ENCODE results near the gene AKT1S1. TPM values are rescaled to one million over a fixed set of nuclear protein-coding genes. Genes with fewer than 3 reads are reported as not detected.

Gene AKT1S1
- total RNA-seq, 1 donor from 2014 or later, result 3.1 TPM

GRCh38 chr19:49876422-49877019 is 634 bp downstream of the AKT1S1 start:
- H3K27ac ChIP-seq (ENCODE audit: low read depth, low read length), result peak overlapping the region; percentile 99
- no peaks in the 10 kb centered on the region for H3K9me3 ChIP-seq (ENCODE audit: control insufficient read depth in 3 of 3, low read length in 3 of 3)
- H3K27me3 ChIP-seq (ENCODE audit: control insufficient read depth in 3 of 3, insufficient read depth in 3 of 3, low read length in 3 of 3), result no peaks in the 10 kb centered on the region
- H3K9ac ChIP-seq (ENCODE audit: low read depth in 1 of 3, low read length in 3 of 3), result peak overlapping the region; percentile 99 to 100 (median 100)
- peaks cover 35 to 52% (median 49%) of the 10 kb centered on the region in 3 donors for H3K4me1 ChIP-seq (ENCODE audit: control insufficient read depth in 3 of 3, insufficient read depth in 3 of 3, low read length in 3 of 3)
- H3K36me3 ChIP-seq (ENCODE audit: control insufficient read depth in 3 of 3, insufficient read depth in 3 of 3, low read length in 3 of 3), result peaks cover 32 to 42% (median 41%) of the 10 kb centered on the region in 3 donors
- peak overlapping the region; percentile 97 to 99 (median 99) for H3K4me3 ChIP-seq (ENCODE audit: low read length in 3 of 3)

- peak overlapping the region; percentile 97 to 99 (median 99) for H3K4me3 ChIP-seq (ENCODE audit: low read length in 3 of 3)
- peaks cover 32 to 41% (median 40%) of the 10 kb centered on the region in 3 donors for H3K36me3 ChIP-seq (ENCODE audit: control insufficient read depth in 3 of 3, insufficient read depth in 3 of 3, low read length in 3 of 3)
- H3K27me3 ChIP-seq (ENCODE audit: control insufficient read depth in 3 of 3, insufficient read depth in 3 of 3, low read length in 3 of 3), result no peaks in the 10 kb centered on the region
- peaks cover 36 to 55% (median 53%) of the 10 kb centered on the region in 3 donors for H3K4me1 ChIP-seq (ENCODE audit: control insufficient read depth in 3 of 3, insufficient read depth in 3 of 3, low read length in 3 of 3)
- H3K27ac ChIP-seq (ENCODE audit: low read depth, low read length), result peak overlapping the region; percentile 99
- H3K9ac ChIP-seq (ENCODE audit: low read depth in 1 of 3, low read length in 3 of 3), result peak overlapping the region; percentile 99 to 100 (median 100)
- H3K9me3 ChIP-seq (ENCODE audit: control insufficient read depth in 3 of 3, low read length in 3 of 3), result no peaks in the 10 kb centered on the region
These were observed 1.2 kb downstream of the AKT1S1 start for GRCh38 chr19:49875857-49876421.

GRCh38 chr19:49875177-49875576 is 2.0 kb downstream of the AKT1S1 start:
- Histone ChIP-seq H3K9ac (ENCODE audit: low read depth in 1 of 3, low read length in 3 of 3) (peak overlapping the region; percentile 99 to 100 (median 100)), H3K4me1 (ENCODE audit: control insufficient read depth in 3 of 3, insufficient read depth in 3 of 3, low read length in 3 of 3) (peaks cover 44 to 62% (median 55%) of the 10 kb centered on the region in 3 donors), H3K4me3 (ENCODE audit: low read length in 3 of 3) (peak overlapping the region; percentile 97 to 99 (median 99)), H3K27me3 (ENCODE audit: control insufficient read depth in 3 of 3, insufficient read depth in 3 of 3, low read length in 3 of 3) (no peaks in the 10 kb centered on the region), H3K36me3 (ENCODE audit: control insufficient read depth in 3 of 3, insufficient read depth in 3 of 3, low read length in 3 of 3) (peaks cover 29 to 38% (median 37%) of the 10 kb centered on the region in 3 donors), H3K27ac (ENCODE audit: low read depth, low read length) (peak overlapping the region; percentile 99), H3K9me3 (ENCODE audit: control insufficient read depth in 3 of 3, low read length in 3 of 3) (no peaks in the 10 kb centered on the region)

- H3K4me1 ChIP-seq (ENCODE audit: control insufficient read depth in 3 of 3, insufficient read depth in 3 of 3, low read length in 3 of 3), result peaks cover 47 to 66% (median 60%) of the 10 kb centered on the region in 3 donors
- H3K4me3 ChIP-seq (ENCODE audit: low read length in 3 of 3), result peak overlapping the region in 2 of 3 donors; percentile 58 to 99
- H3K27ac ChIP-seq (ENCODE audit: low read depth, low read length), result peak overlapping the region; percentile 99
- no peaks in the 10 kb centered on the region for H3K27me3 ChIP-seq (ENCODE audit: control insufficient read depth in 3 of 3, insufficient read depth in 3 of 3, low read length in 3 of 3)
- H3K9ac ChIP-seq (ENCODE audit: low read depth in 1 of 3, low read length in 3 of 3), result peak overlapping the region; percentile 99 to 100 (median 100)
- H3K9me3 ChIP-seq (ENCODE audit: control insufficient read depth in 3 of 3, low read length in 3 of 3), result no peaks in the 10 kb centered on the region
- H3K36me3 ChIP-seq (ENCODE audit: control insufficient read depth in 3 of 3, insufficient read depth in 3 of 3, low read length in 3 of 3), result peaks cover 24 to 34% (median 33%) of the 10 kb centered on the region in 3 donors
These were observed 2.5 kb downstream of the AKT1S1 start for GRCh38 chr19:49874503-49875157.

GRCh38 chr19:49873834-49874233 is 3.3 kb downstream of the AKT1S1 start:
- H3K27me3 ChIP-seq (ENCODE audit: control insufficient read depth in 3 of 3, insufficient read depth in 3 of 3, low read length in 3 of 3), result no peaks in the 10 kb centered on the region
- peaks cover 45 to 63% (median 58%) of the 10 kb centered on the region in 3 donors for H3K4me1 ChIP-seq (ENCODE audit: control insufficient read depth in 3 of 3, insufficient read depth in 3 of 3, low read length in 3 of 3)
- no peaks in the 10 kb centered on the region for H3K9me3 ChIP-seq (ENCODE audit: control insufficient read depth in 3 of 3, low read length in 3 of 3)
- peak overlapping the region; percentile 99 for H3K27ac ChIP-seq (ENCODE audit: low read depth, low read length)
- no peak overlapping the region for H3K4me3 ChIP-seq (ENCODE audit: low read length in 3 of 3)
- peaks cover 16 to 26% (median 25%) of the 10 kb centered on the region in 3 donors for H3K36me3 ChIP-seq (ENCODE audit: control insufficient read depth in 3 of 3, insufficient read depth in 3 of 3, low read length in 3 of 3)
- H3K9ac ChIP-seq (ENCODE audit: low read depth in 1 of 3, low read length in 3 of 3), result peak overlapping the region; percentile 19 to 100 (median 100)

GRCh38 chr19:49873129-49873521 is 4.0 kb downstream of the AKT1S1 start:
- Histone ChIP-seq H3K4me3 (ENCODE audit: low read length in 3 of 3) (no peak overlapping the region), H3K9me3 (ENCODE audit: control insufficient read depth in 3 of 3, low read length in 3 of 3) (no peaks in the 10 kb centered on the region), H3K27ac (ENCODE audit: low read depth, low read length) (no peak overlapping the region), H3K36me3 (ENCODE audit: control insufficient read depth in 3 of 3, insufficient read depth in 3 of 3, low read length in 3 of 3) (peaks cover 12 to 21% (median 20%) of the 10 kb centered on the region in 3 donors), H3K4me1 (ENCODE audit: control insufficient read depth in 3 of 3, insufficient read depth in 3 of 3, low read length in 3 of 3) (peaks cover 44 to 62% (median 58%) of the 10 kb centered on the region in 3 donors), H3K9ac (ENCODE audit: low read depth in 1 of 3, low read length in 3 of 3) (peak overlapping the region in 1 of 3 donors; percentile 100), H3K27me3 (ENCODE audit: control insufficient read depth in 3 of 3, insufficient read depth in 3 of 3, low read length in 3 of 3) (no peaks in the 10 kb centered on the region)

GRCh38 chr19:49872245-49873128 is 4.7 kb downstream of the AKT1S1 start:
- peaks cover 12 to 20% (median 20%) of the 10 kb centered on the region in 3 donors for H3K36me3 ChIP-seq (ENCODE audit: control insufficient read depth in 3 of 3, insufficient read depth in 3 of 3, low read length in 3 of 3)
- no peaks in the 10 kb centered on the region for H3K9me3 ChIP-seq (ENCODE audit: control insufficient read depth in 3 of 3, low read length in 3 of 3)
- H3K4me1 ChIP-seq (ENCODE audit: control insufficient read depth in 3 of 3, insufficient read depth in 3 of 3, low read length in 3 of 3), result peaks cover 48 to 64% (median 62%) of the 10 kb centered on the region in 3 donors
- H3K9ac ChIP-seq (ENCODE audit: low read depth in 1 of 3, low read length in 3 of 3), result peak overlapping the region in 1 of 3 donors; percentile 100
- no peak overlapping the region for H3K27ac ChIP-seq (ENCODE audit: low read depth, low read length)
- H3K4me3 ChIP-seq (ENCODE audit: low read length in 3 of 3), result no peak overlapping the region
- no peaks in the 10 kb centered on the region for H3K27me3 ChIP-seq (ENCODE audit: control insufficient read depth in 3 of 3, insufficient read depth in 3 of 3, low read length in 3 of 3)

- Histone ChIP-seq H3K9me3 (ENCODE audit: control insufficient read depth in 3 of 3, low read length in 3 of 3) (no peaks in the 10 kb centered on the region), H3K36me3 (ENCODE audit: control insufficient read depth in 3 of 3, insufficient read depth in 3 of 3, low read length in 3 of 3) (peaks cover 12 to 20% (median 20%) of the 10 kb centered on the region in 3 donors), H3K4me3 (ENCODE audit: low read length in 3 of 3) (no peak overlapping the region), H3K27ac (ENCODE audit: low read depth, low read length) (no peak overlapping the region), H3K9ac (ENCODE audit: low read depth in 1 of 3, low read length in 3 of 3) (peak overlapping the region in 1 of 3 donors; percentile 60), H3K27me3 (ENCODE audit: control insufficient read depth in 3 of 3, insufficient read depth in 3 of 3, low read length in 3 of 3) (no peaks in the 10 kb centered on the region), H3K4me1 (ENCODE audit: control insufficient read depth in 3 of 3, insufficient read depth in 3 of 3, low read length in 3 of 3) (peaks cover 53 to 72% (median 68%) of the 10 kb centered on the region in 3 donors)
These were observed 5.7 kb downstream of the AKT1S1 start for GRCh38 chr19:49871349-49871985.

GRCh38 chr19:49870309-49870901 is 6.8 kb downstream of the AKT1S1 start:
- Histone ChIP-seq H3K36me3 (ENCODE audit: control insufficient read depth in 3 of 3, insufficient read depth in 3 of 3, low read length in 3 of 3) (peaks cover 12 to 20% (median 17%) of the 10 kb centered on the region in 3 donors), H3K4me1 (ENCODE audit: control insufficient read depth in 3 of 3, insufficient read depth in 3 of 3, low read length in 3 of 3) (peaks cover 56 to 76% (median 71%) of the 10 kb centered on the region in 3 donors), H3K27ac (ENCODE audit: low read depth, low read length) (peak overlapping the region; percentile 82), H3K27me3 (ENCODE audit: control insufficient read depth in 3 of 3, insufficient read depth in 3 of 3, low read length in 3 of 3) (no peaks in the 10 kb centered on the region), H3K4me3 (ENCODE audit: low read length in 3 of 3) (peak overlapping the region; percentile 71 to 82 (median 77)), H3K9ac (ENCODE audit: low read depth in 1 of 3, low read length in 3 of 3) (peak overlapping the region; percentile 52 to 89 (median 81)), H3K9me3 (ENCODE audit: control insufficient read depth in 3 of 3, low read length in 3 of 3) (no peaks in the 10 kb centered on the region)

Data from skeletal muscle tissue (tissue), 4 donors.